HG02759 (cell line): ENCODE data around the gene BRI3.
A peak's percentile ranks its signal among the peaks of the same experiment; 100 is the strongest.

Source experiments
- ATAC-seq: cut with Tn5 transposase; IDR thresholded peaks from one replicate; pipeline ENCODE4 v1.9.1; 2021; ENCODE audit warnings: mild to moderate bottlenecking, moderate library complexity; ENCODE audit not compliant: unreplicated experiment

BRI3 gene

GRCh38 chr7:98251601-98252424 lies 29.7 kb upstream of the BRI3 start, which contains the start of gene TECPR1:
Gene TECPR1 (minus strand): TSS chr7:98252232. CDS start chr7:98246146, 6,086 bp downstream.
- peak; percentile 98 for ATAC-seq

GRCh38 chr7:98252425-98253054 lies 28.9 kb upstream of the BRI3 start:
- peak; percentile 35 for ATAC-seq

GRCh38 chr7:98254516-98254915 lies 27.0 kb upstream of the BRI3 start:
- ATAC-seq: no peak

GRCh38 chr7:98254951-98255610 lies 26.4 kb upstream of the BRI3 start:
- ATAC-seq: no peak

GRCh38 chr7:98256431-98256830 lies 25.1 kb upstream of the BRI3 start:
- no peak for ATAC-seq

GRCh38 chr7:98257701-98258100 lies 23.8 kb upstream of the BRI3 start:
- no peak for ATAC-seq

- ATAC-seq: no peak
Observed at GRCh38 chr7:98265841-98266271, 15.6 kb upstream of the BRI3 start.

GRCh38 chr7:98266840-98267239 lies 14.6 kb upstream of the BRI3 start:
- ATAC-seq: no peak

- ATAC-seq: no peak
Observed at GRCh38 chr7:98267303-98267702, 14.2 kb upstream of the BRI3 start.

GRCh38 chr7:98276241-98276761 lies 5.2 kb upstream of the BRI3 start:
- no peak for ATAC-seq

- ATAC-seq: no peak
Observed at GRCh38 chr7:98278408-98278807, 3.1 kb upstream of the BRI3 start.

- ATAC-seq: no peak
Observed at GRCh38 chr7:98278936-98279335, 2.5 kb upstream of the BRI3 start.

- ATAC-seq: no peak
Observed at GRCh38 chr7:98280296-98280695, 1.2 kb upstream of the BRI3 start.

GRCh38 chr7:98281757-98282606 lies 496 bp downstream of the BRI3 start:
- peak; percentile 47 for ATAC-seq

GRCh38 chr7:98282703-98283102 lies 1.2 kb downstream of the BRI3 start:
- ATAC-seq: no peak

GRCh38 chr7:98283127-98283886 lies 1.8 kb downstream of the BRI3 start:
- ATAC-seq: no peak

GRCh38 chr7:98283887-98284222 lies 2.4 kb downstream of the BRI3 start:
- no peak for ATAC-seq

- no peak for ATAC-seq
Observed at GRCh38 chr7:98284335-98285036, 3.0 kb downstream of the BRI3 start.
